GM23248 (cell line): ENCODE data around the gene ATOSB. TPM values are rescaled to one million over a fixed set of nuclear protein-coding genes. Genes with fewer than 3 reads are reported as not detected.
A peak's percentile ranks its signal among the peaks of the same experiment; 100 is the strongest.

Experiments
- DNase-seq: peaks from one replicate; pipeline ENCODE4 v3.0.0-alpha.2; 2015
- H2AFZ ChIP-seq: fragments of 200-600 bp; sonication (generic); 2 replicates; pipeline ENCODE4 v1.6.1; 2016; ENCODE audit warnings: antibody characterized with exemption
- H3F3A ChIP-seq: fragments of 200-600 bp; sonication (generic); 2 replicates; pipeline ENCODE4 v1.6.1; 2016; ENCODE audit warnings: mild to moderate bottlenecking, antibody characterized with exemption, mixed run types; ENCODE audit not compliant: insufficient read depth
- H3K27ac ChIP-seq: fragments of 200-600 bp; sonication (generic); 2 replicates; pipeline ENCODE4 v1.5.1; 2016; ENCODE audit warnings: mild to moderate bottlenecking
- H3K27me3 ChIP-seq: fragments of 200-600 bp; sonication (generic); replicated peaks from 2 replicates; pipeline ENCODE4 v1.6.1; 2016; ENCODE audit warnings: mild to moderate bottlenecking; ENCODE audit not compliant: insufficient read depth
- H3K36me3 ChIP-seq: fragments of 200-600 bp; sonication (generic); 2 replicates; pipeline ENCODE4 v1.6.1; 2016; ENCODE audit warnings: low read depth, mild to moderate bottlenecking
- H3K4me1 ChIP-seq: fragments of 200-600 bp; sonication (generic); 2 replicates; pipeline ENCODE4 v1.6.1; 2016; ENCODE audit warnings: mild to moderate bottlenecking; ENCODE audit not compliant: insufficient read depth
- H3K4me2 ChIP-seq: fragments of 200-600 bp; sonication (generic); one replicate; pipeline ENCODE4 v1.6.1; 2016; ENCODE audit warnings: mild to moderate bottlenecking; ENCODE audit not compliant: unreplicated experiment
- H3K4me3 ChIP-seq: fragments of 200-600 bp; sonication (generic); 2 replicates; pipeline ENCODE4 v1.5.1; 2016; ENCODE audit warnings: mild to moderate bottlenecking
- H3K79me2 ChIP-seq: fragments of 200-600 bp; sonication (generic); 2 replicates; pipeline ENCODE4 v1.6.1; 2016; ENCODE audit warnings: mild to moderate bottlenecking; ENCODE audit not compliant: insufficient read depth
- H3K9ac ChIP-seq: fragments of 200-600 bp; sonication (generic); 2 replicates; pipeline ENCODE4 v1.6.1; 2016; ENCODE audit warnings: mild to moderate bottlenecking
- H3K9me2 ChIP-seq: fragments of 200-600 bp; sonication (generic); 2 replicates; pipeline ENCODE4 v1.6.1; 2016; ENCODE audit warnings: mixed run types, mild to moderate bottlenecking, moderate library complexity; ENCODE audit not compliant: insufficient read depth
- H3K9me3 ChIP-seq: fragments of 200-600 bp; sonication (generic); one replicate; pipeline ENCODE4 v1.6.1; 2017; ENCODE audit warnings: low read depth
- H4K20me1 ChIP-seq: fragments of 200-600 bp; sonication (generic); 2 replicates; pipeline ENCODE4 v1.6.0; 2016; ENCODE audit not compliant: insufficient read depth
- EZH2 ChIP-seq: fragments of 200-600 bp; sonication (generic); IDR thresholded peaks from 2 replicates; pipeline ENCODE4 v1.6.1; 2018; ENCODE audit warnings: antibody characterized with exemption, mild to moderate bottlenecking; ENCODE audit not compliant: insufficient read depth, poor library complexity, severe bottlenecking
- EZH2phosphoT487 ChIP-seq: fragments of 200-600 bp; sonication (generic); IDR thresholded peaks from 2 replicates; pipeline ENCODE4 v1.6.1; 2018; ENCODE audit warnings: antibody characterized with exemption, moderate library complexity, mild to moderate bottlenecking, low read depth; ENCODE audit not compliant: insufficient read depth
- WGBS, 2 experiments: methylation state at CpG; one replicate each; pipeline ENCODE4 v1.1.6; 2015 to 2017; ENCODE audit warnings: low lambda C conversion rate in 2 of 2, low coverage in 1 of 2; ENCODE audit errors: missing lambda C conversion rate in 2 of 2; 5-methylcytosine and 5-hydroxymethylcytosine counted together
- in situ Hi-C: fragments of 300-500 bp; cut with MboI; formaldehyde crosslinking; loops from 2 replicates; pipeline ENCODE4 v1.15.0; 2020
- polyA plus RNA-seq: library from polyadenylated mRNA; unstranded; fragments of >200 nt; fragmentation: Nextera tagmentation; extraction: Ambion mirVana; gene quantifications from 2 replicates; pipeline ENCODE4 v1.2.1, GENCODE V29; 2016
- total RNA-seq: library from RNA; depleted of rRNA; stranded (reverse); fragments of >200 nt; shearing (Covaris generic); gene quantifications from 2 replicates; pipeline ENCODE4 v1.2.3, GENCODE V29; 2014

ATOSB gene
- total and polyA plus RNA-seq, 2 experiments from 2014 or later: 30.5 to 50.4 TPM

DNA sequence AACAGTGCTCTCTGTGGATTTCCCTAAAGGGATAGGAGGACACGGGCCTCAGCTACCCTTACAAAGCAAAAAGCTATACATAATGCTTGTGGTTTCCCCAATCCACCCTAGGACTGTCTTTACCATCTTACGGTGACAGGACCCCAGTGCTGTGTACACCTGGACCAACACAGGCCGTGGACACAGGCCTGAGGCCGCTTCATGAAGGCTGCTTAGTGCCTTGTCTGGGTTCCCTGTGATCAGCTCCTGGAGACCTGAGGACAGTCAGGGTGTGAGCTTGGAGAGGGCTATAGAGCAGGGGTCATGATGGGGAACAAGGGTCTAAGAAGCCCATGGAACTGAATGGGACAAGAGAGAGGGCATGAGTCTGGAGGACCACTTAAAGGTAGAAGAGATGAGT is 38.8 kb downstream of the ATOSB start:
- in situ Hi-C loops: no loop called here
- Histone ChIP-seq H3K4me2 (no peak overlapping the region), H3K9me2 (no peaks in the 10 kb centered on the region), H3K27ac (no peak overlapping the region), H3K4me3 (no peak overlapping the region), H3K27me3 (no peaks in the 10 kb centered on the region), H3F3A (peaks cover 17% of the 10 kb centered on the region), H3K9me3 (no peaks in the 10 kb centered on the region), H3K9ac (no peak overlapping the region), H4K20me1 (no peaks in the 10 kb centered on the region), H3K4me1 (peaks cover 20% of the 10 kb centered on the region), H3K36me3 (no peaks in the 10 kb centered on the region), H2AFZ (no peak overlapping the region), H3K79me2 (peaks cover 29% of the 10 kb centered on the region)
- no peak for TF ChIP-seq EZH2
- TF ChIP-seq EZH2phosphoT487: no peak
- 89 to 100% methylated on average over 3 to 4 of the region's 4 CpGs for WGBS, 2 experiments
- DNase-seq: no peak

DNA sequence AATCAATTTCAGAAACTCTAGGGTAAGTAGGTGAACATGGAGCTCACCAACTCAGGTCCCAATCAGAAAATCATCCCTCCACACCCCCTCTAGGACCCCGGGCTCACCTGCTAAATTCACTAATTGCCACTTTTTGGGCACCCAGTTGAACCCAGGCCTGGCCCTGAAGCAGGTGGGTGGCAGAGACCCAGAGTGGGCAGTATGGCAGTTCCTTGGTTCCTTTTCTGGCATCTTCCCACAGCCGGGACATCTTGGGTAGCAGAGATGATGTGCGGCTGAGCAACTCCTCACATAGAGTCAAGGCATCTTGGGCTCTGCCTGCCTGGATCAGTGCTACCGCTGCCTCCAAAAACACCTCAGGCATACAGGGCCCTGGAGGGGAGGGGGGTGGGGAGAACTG is 40.3 kb downstream of the ATOSB start:
- no peak for TF ChIP-seq EZH2phosphoT487
- TF ChIP-seq EZH2: no peak
- no peak overlapping the region for H3K4me3 ChIP-seq
- no peak overlapping the region for H3K27ac ChIP-seq
- no peak overlapping the region for H3K4me2 ChIP-seq
- H3K9me2 ChIP-seq: no peaks in the 10 kb centered on the region
- no peaks in the 10 kb centered on the region for H3K27me3 ChIP-seq
- no peak for DNase-seq
- peaks cover 24% of the 10 kb centered on the region for H3F3A ChIP-seq
- H3K4me1 ChIP-seq: peaks cover 23% of the 10 kb centered on the region
- H4K20me1 ChIP-seq: peaks cover under 1% of the 10 kb centered on the region; the same call in 1 of the 2 replicates
- H3K79me2 ChIP-seq: peaks cover 44% of the 10 kb centered on the region
- H2AFZ ChIP-seq: no peak overlapping the region
- WGBS, 2 experiments: 95 to 100% methylated on average over 4 of the region's 4 CpGs
- in situ Hi-C loops: no loop called here
- no peaks in the 10 kb centered on the region for H3K36me3 ChIP-seq
- H3K9me3 ChIP-seq: no peaks in the 10 kb centered on the region
- H3K9ac ChIP-seq: no peak overlapping the region

DNA sequence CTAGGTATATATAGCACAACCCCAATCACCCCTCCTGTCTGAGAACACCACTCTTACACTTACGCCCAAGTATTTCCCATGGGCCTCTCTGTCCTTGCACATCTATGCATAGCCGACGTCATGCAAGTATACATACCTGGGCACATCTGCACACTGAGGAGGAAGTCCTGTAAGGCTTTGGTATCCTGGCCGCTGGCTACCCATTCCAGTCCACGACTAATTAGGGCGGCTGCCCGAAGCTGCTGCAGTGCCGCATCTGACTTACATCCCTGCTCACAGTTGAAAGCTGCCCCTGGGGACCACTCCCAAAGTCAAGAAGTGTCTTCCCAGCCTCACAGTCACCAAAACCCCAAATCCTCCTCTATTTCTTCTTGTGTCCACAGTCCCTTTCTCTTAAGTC is 40.9 kb downstream of the ATOSB start:
- peaks cover 50% of the 10 kb centered on the region for H3K79me2 ChIP-seq
- no peak overlapping the region for H3K4me3 ChIP-seq
- TF ChIP-seq EZH2: no peak
- no peak for TF ChIP-seq EZH2phosphoT487
- H3K9ac ChIP-seq: no peak overlapping the region
- H3K9me2 ChIP-seq: no peaks in the 10 kb centered on the region
- 93 to 98% methylated on average over 8 of the region's 8 CpGs for WGBS, 2 experiments
- H2AFZ ChIP-seq: no peak overlapping the region
- H3K27me3 ChIP-seq: no peaks in the 10 kb centered on the region
- H3F3A ChIP-seq: peaks cover 20% of the 10 kb centered on the region
- H4K20me1 ChIP-seq: peaks cover 7% of the 10 kb centered on the region; the same call in 1 of the 2 replicates
- no peak for DNase-seq
- in situ Hi-C loops: no loop called here
- H3K4me2 ChIP-seq: no peak overlapping the region
- H3K9me3 ChIP-seq: no peaks in the 10 kb centered on the region
- no peaks in the 10 kb centered on the region for H3K36me3 ChIP-seq
- H3K27ac ChIP-seq: no peak overlapping the region
- H3K4me1 ChIP-seq: peaks cover 28% of the 10 kb centered on the region

DNA sequence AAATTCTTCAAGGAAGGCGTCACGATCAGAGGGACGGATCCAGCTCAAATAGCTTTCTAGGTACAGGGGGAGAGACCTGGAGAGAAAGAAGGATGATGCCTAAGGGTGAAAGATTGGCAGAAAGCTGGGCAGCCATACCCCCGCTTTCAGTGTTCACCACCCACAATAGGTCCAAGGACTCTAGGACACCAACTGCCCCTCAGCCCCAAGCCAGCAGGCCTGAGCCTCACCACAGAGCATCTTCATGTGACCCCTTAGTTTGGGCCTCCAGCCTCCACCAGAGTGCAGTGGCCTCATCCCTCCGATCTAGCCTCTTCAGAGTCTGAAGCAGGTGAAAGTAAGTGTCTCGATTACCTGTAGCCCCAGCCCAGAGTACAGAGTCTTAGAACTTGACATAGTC is 41.5 kb downstream of the ATOSB start:
- Histone ChIP-seq H3K79me2 (peaks cover 54% of the 10 kb centered on the region), H3K9me2 (no peaks in the 10 kb centered on the region)

DNA sequence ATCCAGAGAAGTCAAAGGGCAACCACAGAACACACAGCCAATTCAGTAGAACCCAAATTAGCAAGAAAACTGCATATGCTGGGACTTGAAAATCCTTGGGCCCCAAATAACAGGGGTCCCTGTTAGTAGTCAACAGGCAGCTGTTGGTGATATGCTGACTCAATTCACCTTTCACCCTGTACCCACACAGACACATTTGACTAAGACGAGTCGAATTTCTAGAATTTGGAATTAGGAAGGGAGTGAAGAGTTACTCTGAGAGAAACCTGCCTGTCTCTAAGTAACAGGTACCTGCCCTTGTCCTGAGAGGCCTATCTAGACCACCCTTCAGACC is 42.4 kb downstream of the ATOSB start:
- DNase-seq: no peak
- Histone ChIP-seq H2AFZ (peak overlapping the region; percentile 71), H3F3A (peaks cover 20% of the 10 kb centered on the region), H3K4me2 (peak overlapping the region; percentile 56), H3K9me3 (no peaks in the 10 kb centered on the region), H3K27ac (peak overlapping the region; percentile 100), H3K9ac (peak overlapping the region; percentile 68), H3K4me3 (peak overlapping the region; percentile 36), H3K36me3 (no peaks in the 10 kb centered on the region), H3K27me3 (no peaks in the 10 kb centered on the region), H3K79me2 (peaks cover 54% of the 10 kb centered on the region), H3K4me1 (peaks cover 35% of the 10 kb centered on the region), H4K20me1 (peaks cover 21% of the 10 kb centered on the region), H3K9me2 (no peaks in the 10 kb centered on the region)
- WGBS, 2 experiments: 100% methylated on average over 2 of the region's 2 CpGs
- TF ChIP-seq EZH2: no peak
- no peak for TF ChIP-seq EZH2phosphoT487
- in situ Hi-C loops: no loop called here

More for the DNA sequence above, 41.5 kb downstream of the ATOSB start:
- Histone ChIP-seq H3K4me1 (peaks cover 33% of the 10 kb centered on the region), H2AFZ (no peak overlapping the region), H3K4me2 (no peak overlapping the region), H3K4me3 (no peak overlapping the region), H3K9ac (no peak overlapping the region), H3K9me3 (no peaks in the 10 kb centered on the region), H4K20me1 (peaks cover 12% of the 10 kb centered on the region), H3F3A (peaks cover 20% of the 10 kb centered on the region), H3K27me3 (no peaks in the 10 kb centered on the region), H3K27ac (no peak overlapping the region), H3K36me3 (no peaks in the 10 kb centered on the region)
- DNase-seq: no peak
- TF ChIP-seq EZH2: no peak
- WGBS, 2 experiments: 92 to 97% methylated on average over 6 of the region's 6 CpGs
- in situ Hi-C loops: no loop called here
